Upper lobe of left lung (tissue), 6 donors: Measurements from ENCODE around the gene MCEMP1. TPM values are rescaled to one million over a fixed set of nuclear protein-coding genes. Genes with fewer than 3 reads are reported as not detected.

Experiments used
- ATAC-seq, 2 donors: fragments of 200-7000 bp; cut with Tn5 transposase; one replicate each; pipeline ENCODE4 v1.9.1; 2022; ENCODE audit warnings: mild to moderate bottlenecking in 2 of 2, moderate library complexity in 2 of 2; ENCODE audit not compliant: low FRiP score in 2 of 2
- DNase-seq, 2 donors: peaks; one replicate each; pipeline ENCODE4 v3.0.0-alpha.2; 2019 to 2020
- H3K27ac ChIP-seq, 4 donors: fragments of 200-600 bp; sonication (generic); one replicate each; pipeline ENCODE4 v1.5.1; 2016 to 2019
- H3K27me3 ChIP-seq, 4 donors: fragments of 200-600 bp; sonication (generic); one replicate each; pipeline ENCODE4 v1.5.1; 2017 to 2019
- H3K36me3 ChIP-seq, 4 donors: fragments of 200-600 bp; sonication (generic); one replicate each; pipeline ENCODE4 v1.5.1; 2016 to 2019
- H3K4me1 ChIP-seq, 4 donors: fragments of 200-600 bp; sonication (generic); one replicate each; pipeline ENCODE4 v1.5.1; 2018 to 2019
- H3K4me3 ChIP-seq, 4 donors: fragments of 200-600 bp; sonication (generic); one replicate each; pipeline ENCODE4 v1.5.1; 2017 to 2019; ENCODE audit warnings: mild to moderate bottlenecking in 2 of 4, moderate library complexity in 1 of 4
- H3K9me3 ChIP-seq, 4 donors: fragments of 200-600 bp; sonication (generic); one replicate each; pipeline ENCODE4 v1.5.1; 2018 to 2019
- EP300 ChIP-seq, 4 donors: sonication (generic); formaldehyde crosslinking; IDR thresholded peaks; one replicate each; pipeline ENCODE4 v1.5.1; 2017; ENCODE audit warnings: antibody characterized with exemption in 4 of 4, control low read depth in 2 of 4
- POLR2A ChIP-seq, 4 donors: fragments of 450-650 bp; IDR thresholded peaks; one replicate each; pipeline ENCODE4 v1.5.1; 2016 to 2017; ENCODE audit warnings: antibody characterized with exemption in 4 of 4, mild to moderate bottlenecking in 2 of 4
- POLR2AphosphoS5 ChIP-seq, 2 donors: sonication (generic); formaldehyde crosslinking; IDR thresholded peaks; one replicate each; pipeline ENCODE4 v1.5.1; 2017; ENCODE audit warnings: antibody characterized with exemption in 2 of 2
- WGBS, 2 donors: methylation state at CpG; one replicate each; pipeline ENCODE4 v1.1.5; 2017 to 2018; 5-methylcytosine and 5-hydroxymethylcytosine counted together
- total RNA-seq, 6 donors: library from RNA; depleted of rRNA in 4 of 6; stranded (reverse); fragments of >200 nt in 4 of 6; gene quantifications; one replicate each; pipeline versions ENCODE4 v1.1.0 to v1.2.1, GENCODE V29; 2016 to 2021
- TF ChIP-seq, protein P1 (sequence below), 6 experiments: fragments of 450-650 bp in 4 of 6; fragments of 200-600 bp in 2 of 6; sonication (generic) in 2 of 6; IDR thresholded peaks; one replicate each; pipeline ENCODE4 v1.5.1; 2016 to 2019; ENCODE audit warnings: antibody characterized with exemption in 6 of 6
- donor health status: DM: no; HTN: no; CAD: no; lungs with moderate emphysema.
- donor health status: DM: no; HTN: yes; CAD: no; lungs with severe emphysema.

The MCEMP1 gene, protein sequence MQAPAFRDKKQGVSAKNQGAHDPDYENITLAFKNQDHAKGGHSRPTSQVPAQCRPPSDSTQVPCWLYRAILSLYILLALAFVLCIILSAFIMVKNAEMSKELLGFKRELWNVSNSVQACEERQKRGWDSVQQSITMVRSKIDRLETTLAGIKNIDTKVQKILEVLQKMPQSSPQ
- 100 to 1,000 TPM in 2 of 6 donors, 10 to 100 TPM in 3, 1 to 10 TPM in 1; 9.4 to 160 (median 36.6) TPM for total RNA-seq

DNA sequence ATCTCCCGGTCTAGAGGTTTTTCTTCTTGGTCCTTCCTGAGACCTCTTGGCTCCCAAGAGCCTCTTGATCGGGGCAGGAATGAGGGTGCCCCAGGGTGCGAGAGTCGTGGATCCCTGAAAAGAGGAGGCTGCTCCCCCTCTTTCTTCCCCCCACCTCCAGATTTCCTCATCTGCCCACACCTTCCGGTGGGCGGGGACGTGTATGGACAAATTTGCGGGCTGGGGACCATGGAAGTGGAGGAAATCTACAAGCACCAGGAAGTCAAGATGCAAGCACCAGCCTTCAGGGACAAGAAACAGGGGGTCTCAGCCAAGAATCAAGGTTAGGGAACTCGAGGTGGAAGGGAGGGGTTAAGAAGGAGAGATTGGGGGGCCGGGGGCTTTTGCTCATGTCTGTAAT, at the start of gene MCEMP1:
Gene MCEMP1 (plus strand): TSS at position 237 of the 400 bp plus-strand sequence. CDS start 31 bp downstream, at position 268.
- DNase-seq (peak in 1 of 2 donors; percentile 74), ATAC-seq (no peak)
- Histone ChIP-seq H3K4me1 (peaks cover 7 to 33% (median 21%) of the 10 kb centered on the region in 4 donors), H3K27me3 (no peaks in the 10 kb centered on the region), H3K9me3 (no peaks in the 10 kb centered on the region), H3K4me3 (peak within 1 kb of the TSS in 3 of 4 donors; percentile 25 to 44 (median 26)), H3K27ac (peak within 1 kb of the TSS; percentile 40 to 97 (median 70)), H3K36me3 (no peaks in the 10 kb centered on the region)
- 10 to 23% methylated on average over 10 of the region's 10 CpGs for WGBS, 2 donors
- TF ChIP-seq, protein P1, sequence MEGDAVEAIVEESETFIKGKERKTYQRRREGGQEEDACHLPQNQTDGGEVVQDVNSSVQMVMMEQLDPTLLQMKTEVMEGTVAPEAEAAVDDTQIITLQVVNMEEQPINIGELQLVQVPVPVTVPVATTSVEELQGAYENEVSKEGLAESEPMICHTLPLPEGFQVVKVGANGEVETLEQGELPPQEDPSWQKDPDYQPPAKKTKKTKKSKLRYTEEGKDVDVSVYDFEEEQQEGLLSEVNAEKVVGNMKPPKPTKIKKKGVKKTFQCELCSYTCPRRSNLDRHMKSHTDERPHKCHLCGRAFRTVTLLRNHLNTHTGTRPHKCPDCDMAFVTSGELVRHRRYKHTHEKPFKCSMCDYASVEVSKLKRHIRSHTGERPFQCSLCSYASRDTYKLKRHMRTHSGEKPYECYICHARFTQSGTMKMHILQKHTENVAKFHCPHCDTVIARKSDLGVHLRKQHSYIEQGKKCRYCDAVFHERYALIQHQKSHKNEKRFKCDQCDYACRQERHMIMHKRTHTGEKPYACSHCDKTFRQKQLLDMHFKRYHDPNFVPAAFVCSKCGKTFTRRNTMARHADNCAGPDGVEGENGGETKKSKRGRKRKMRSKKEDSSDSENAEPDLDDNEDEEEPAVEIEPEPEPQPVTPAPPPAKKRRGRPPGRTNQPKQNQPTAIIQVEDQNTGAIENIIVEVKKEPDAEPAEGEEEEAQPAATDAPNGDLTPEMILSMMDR (IDR thresholded peaks at IDR 0.05): no peak
- TF ChIP-seq POLR2A (IDR thresholded peaks at IDR 0.05) (peak in 1 of 4 donors; percentile 46), POLR2AphosphoS5 (IDR thresholded peaks at IDR 0.05) (peak; percentile 10 to 47)

DNA sequence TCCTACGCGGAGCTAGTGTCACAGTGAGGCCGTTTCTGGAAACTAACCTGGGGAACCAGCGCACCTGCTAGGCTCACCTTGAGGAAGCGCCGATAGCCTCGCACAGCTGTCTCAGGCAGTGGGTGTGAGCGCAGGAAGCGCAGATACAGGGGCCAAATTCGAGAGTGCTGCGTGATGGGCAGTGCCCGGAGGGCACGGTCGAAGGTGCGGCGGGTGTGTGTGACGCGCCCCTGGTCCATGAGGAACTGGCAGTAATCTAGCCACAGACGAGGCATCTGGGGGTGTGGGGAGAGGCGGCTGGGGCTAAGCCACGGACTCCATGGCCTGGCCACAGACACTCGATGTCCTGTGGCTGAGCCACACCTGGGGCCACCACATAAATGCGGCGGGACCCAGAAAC, 49.7 kb upstream of the MCEMP1 start:
- ATAC-seq: no peak
- Histone ChIP-seq H3K4me1 (peaks cover 28 to 40% (median 32%) of the 10 kb centered on the region in 4 donors), H3K4me3 (no peak overlapping the region), H3K36me3 (peaks cover 9 to 61% (median 47%) of the 10 kb centered on the region in 4 donors), H3K27ac (no peak overlapping the region), H3K27me3 (no peaks in the 10 kb centered on the region), H3K9me3 (no peaks in the 10 kb centered on the region)
- TF ChIP-seq POLR2A (IDR thresholded peaks at IDR 0.05) (no peak), POLR2AphosphoS5 (IDR thresholded peaks at IDR 0.05) (no peak), EP300 (IDR thresholded peaks at IDR 0.05) (no peak)
- TF ChIP-seq, protein P1 (IDR thresholded peaks at IDR 0.05): no peak
- DNase-seq: no peak
- 97% methylated on average over 16 to 24 of the region's 24 CpGs for WGBS, 2 donors

DNA sequence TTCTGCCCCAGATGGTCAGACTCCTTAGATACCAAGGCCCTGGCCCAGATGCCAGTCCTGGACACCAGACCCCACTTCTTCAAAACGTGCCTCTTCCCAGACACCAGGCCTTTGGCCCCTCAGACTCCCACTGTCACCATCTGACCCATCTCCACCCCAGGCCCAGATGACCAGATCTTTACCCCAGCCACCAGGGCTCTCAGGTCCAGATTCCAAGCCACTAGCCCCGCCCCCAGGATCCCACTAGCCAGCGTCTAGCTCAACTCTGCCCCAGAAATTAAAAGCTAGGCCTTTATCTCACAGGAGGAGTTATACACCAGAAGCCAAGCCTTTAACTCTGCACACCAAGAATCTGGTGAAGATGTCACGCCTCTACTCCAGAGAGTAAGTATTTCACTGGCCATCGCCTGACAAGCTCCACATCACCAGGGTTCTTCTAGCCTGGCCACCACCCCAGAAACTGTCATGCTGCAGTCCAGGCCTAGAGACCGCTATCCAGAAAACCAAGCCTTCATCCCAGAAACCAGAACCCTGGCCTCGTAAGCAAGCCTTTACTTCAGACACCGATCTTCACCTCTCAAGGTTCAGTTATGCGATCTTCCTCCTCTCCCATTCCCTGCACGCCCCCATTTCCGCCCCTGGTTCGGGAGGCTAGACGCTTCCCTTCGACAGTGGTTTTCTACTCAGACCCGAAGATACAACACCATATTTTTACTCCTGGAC, 48.1 kb upstream of the MCEMP1 start:
- ATAC-seq (no peak), DNase-seq (no peak)
- Histone ChIP-seq H3K36me3 (peaks cover 5 to 53% (median 34%) of the 10 kb centered on the region in 4 donors), H3K9me3 (no peaks in the 10 kb centered on the region), H3K4me3 (peak overlapping the region; percentile 70 to 85 (median 76)), H3K27ac (peak overlapping the region; percentile 88 to 91 (median 88)), H3K27me3 (no peaks in the 10 kb centered on the region), H3K4me1 (peaks cover 28 to 40% (median 32%) of the 10 kb centered on the region in 4 donors)
- no peak for TF ChIP-seq EP300 (IDR thresholded peaks at IDR 0.05)
- no peak for TF ChIP-seq POLR2A (IDR thresholded peaks at IDR 0.05)
- TF ChIP-seq, protein P1 (IDR thresholded peaks at IDR 0.05): no peak
- TF ChIP-seq POLR2AphosphoS5 (IDR thresholded peaks at IDR 0.05): no peak
- WGBS, 2 donors: 4 to 6% methylated on average over 13 to 14 of the region's 15 CpGs

DNA sequence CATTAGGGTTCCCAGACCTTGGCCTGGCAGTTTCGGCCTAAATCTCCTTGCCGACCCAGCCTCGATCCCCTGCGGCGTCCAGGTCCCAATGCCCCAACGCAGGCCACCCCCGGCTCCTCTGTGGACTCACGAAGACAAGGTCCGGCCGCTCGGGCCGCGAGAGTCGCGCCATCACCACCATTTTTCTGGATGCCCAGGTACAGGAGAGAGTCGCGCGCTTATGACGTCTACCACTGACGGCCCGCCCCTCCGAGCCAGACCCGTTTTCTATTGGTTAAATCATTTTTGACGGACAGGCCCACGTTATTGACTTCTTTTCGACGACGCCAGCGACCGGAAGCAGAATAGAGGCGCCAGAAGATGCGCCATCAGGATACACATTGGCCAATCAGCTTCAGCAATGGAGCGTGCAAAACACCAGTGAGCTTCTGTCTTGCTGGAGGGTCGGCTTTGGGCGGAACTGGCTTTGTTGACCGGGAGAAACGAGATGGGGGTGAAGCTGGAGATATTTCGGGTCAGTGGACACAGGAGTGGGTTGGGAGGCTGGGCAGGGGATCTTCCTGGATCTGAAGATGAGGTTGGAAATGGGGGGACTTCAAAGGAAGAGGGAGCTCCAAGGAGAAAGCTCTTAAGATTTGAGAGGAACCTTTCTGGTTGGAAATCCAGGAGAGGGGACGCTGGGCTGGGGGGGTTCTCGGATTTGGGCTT, 47.4 kb upstream of the MCEMP1 start, which contains the start of the genes PET100 and XAB2:
Gene PET100 (plus strand): TSS at position 447 of the 708 bp plus-strand sequence. CDS start 41 bp downstream, at position 488.
Gene XAB2 (minus strand): TSS at position 199 of the 708 bp plus-strand sequence. CDS start 18 bp downstream, at position 181.
- H3K9me3 ChIP-seq: no peaks in the 10 kb centered on the region
- 0 to 1% methylated on average over 37 to 38 of the region's 40 CpGs for whole genome bisulfite sequencing, 2 donors
- ATAC-seq: peak; percentile 95 to 96

More for the DNA sequence above, 47.4 kb upstream of the MCEMP1 start, which contains the start of the genes PET100 and XAB2:
- peak; percentile 92 to 97 for DNase-seq
- TF ChIP-seq EP300 (IDR thresholded peaks at IDR 0.05) (no peak), POLR2AphosphoS5 (IDR thresholded peaks at IDR 0.05) (peak; percentile 80 to 90), POLR2A (IDR thresholded peaks at IDR 0.05) (peak in 2 of 4 donors; percentile 66 to 76)
- TF ChIP-seq, protein P1 (IDR thresholded peaks at IDR 0.05): peak in 1 of 6 experiments; percentile 9
- Histone ChIP-seq H3K27ac (peak within 1 kb of the TSS; percentile 88 to 91 (median 88)), H3K27me3 (no peaks in the 10 kb centered on the region), H3K36me3 (peaks cover 5 to 45% (median 28%) of the 10 kb centered on the region in 4 donors), H3K4me1 (peaks cover 28 to 40% (median 32%) of the 10 kb centered on the region in 4 donors), H3K4me3 (peak within 1 kb of the TSS; percentile 70 to 85 (median 76))
